ENCODE results near the gene PTH2. TPM values are rescaled to one million over a fixed set of nuclear protein-coding genes. Genes with fewer than 3 reads are reported as not detected.
A peak's percentile ranks its signal among the peaks of the same experiment; 100 is the strongest.

PTH2 gene
- total and polyA plus RNA-seq, 7 donors: not detected

GRCh38 chr19:49440439-49441209 is 17.4 kb upstream of the PTH2 start:
- Histone ChIP-seq H3K27ac (no peak overlapping the region), H3K4me3 (peak overlapping the region in 3 of 4 donors; percentile 18 to 32 (median 18)), H3K36me3 (no peaks in the 10 kb centered on the region), H3K4me1 (peaks cover 0 to 24% (median 17%) of the 10 kb centered on the region in 4 donors), H3K27me3 (peaks cover 28 to 76% (median 71%) of the 10 kb centered on the region in 3 donors), H3K9me3 (no peaks in the 10 kb centered on the region)
- no peak for DNase-seq
- TF ChIP-seq POLR2A (IDR thresholded peaks at IDR 0.05): no peak
- no peak for TF ChIP-seq CTCF (IDR thresholded peaks at IDR 0.05)
- TF ChIP-seq POLR2AphosphoS5 (IDR thresholded peaks at IDR 0.05): no peak
- TF ChIP-seq EP300 (IDR thresholded peaks at IDR 0.05): no peak
- intact Hi-C loops (cut with DNase I): loop anchor here (5.0 kb wide), 1 partner anchor 173 kb away; no protein-coding TSS in a partner anchor
- 20 to 36% methylated on average over 19 of the region's 19 CpGs for whole genome bisulfite sequencing, 2 donors

- Histone ChIP-seq H3K4me3 (no peak overlapping the region), H3K27me3 (peaks cover 28 to 84% (median 78%) of the 10 kb centered on the region in 3 donors), H3K27ac (no peak overlapping the region), H3K36me3 (no peaks in the 10 kb centered on the region), H3K9me3 (no peaks in the 10 kb centered on the region), H3K4me1 (peaks cover 0 to 24% (median 17%) of the 10 kb centered on the region in 4 donors)
- 35 to 52% methylated on average over 6 of the region's 6 CpGs for WGBS, 2 donors
- no peak for TF ChIP-seq EP300 (IDR thresholded peaks at IDR 0.05)
- no peak for TF ChIP-seq POLR2AphosphoS5 (IDR thresholded peaks at IDR 0.05)
- TF ChIP-seq CTCF (IDR thresholded peaks at IDR 0.05): no peak
- TF ChIP-seq POLR2A (IDR thresholded peaks at IDR 0.05): no peak
- no peak for DNase-seq
- intact Hi-C loops (cut with DNase I): loop anchor here (5.0 kb wide), 1 partner anchor 173 kb away; no protein-coding TSS in a partner anchor
These were observed 16.6 kb upstream of the PTH2 start for GRCh38 chr19:49439836-49440235.

GRCh38 chr19:49438261-49438660 is 15.0 kb upstream of the PTH2 start:
- intact Hi-C loops (cut with DNase I): no loop called here
- Histone ChIP-seq H3K4me3 (no peak overlapping the region), H3K9me3 (no peaks in the 10 kb centered on the region), H3K4me1 (peaks cover 0 to 23% (median 16%) of the 10 kb centered on the region in 4 donors), H3K36me3 (no peaks in the 10 kb centered on the region), H3K27me3 (peaks cover 42 to 100% (median 94%) of the 10 kb centered on the region in 3 donors), H3K27ac (no peak overlapping the region)
- TF ChIP-seq POLR2A (IDR thresholded peaks at IDR 0.05): no peak
- no peak for TF ChIP-seq EP300 (IDR thresholded peaks at IDR 0.05)
- TF ChIP-seq POLR2AphosphoS5 (IDR thresholded peaks at IDR 0.05): no peak
- TF ChIP-seq CTCF (IDR thresholded peaks at IDR 0.05): no peak
- WGBS, 2 donors: 11 to 14% methylated on average over 6 of the region's 6 CpGs
- no peak for DNase-seq

GRCh38 chr19:49437231-49437630 is 14.0 kb upstream of the PTH2 start:
- DNase-seq: no peak
- intact Hi-C loops (cut with DNase I): no loop called here
- Histone ChIP-seq H3K4me3 (no peak overlapping the region), H3K9me3 (no peaks in the 10 kb centered on the region), H3K27ac (no peak overlapping the region), H3K4me1 (peaks cover 0 to 13% (median 7%) of the 10 kb centered on the region in 4 donors), H3K27me3 (peaks cover 49 to 100% (median 97%) of the 10 kb centered on the region in 3 donors), H3K36me3 (no peaks in the 10 kb centered on the region)
- 15 to 17% methylated on average over 8 of the region's 8 CpGs for WGBS, 2 donors
- no peak for TF ChIP-seq POLR2A (IDR thresholded peaks at IDR 0.05)
- TF ChIP-seq POLR2AphosphoS5 (IDR thresholded peaks at IDR 0.05): no peak
- TF ChIP-seq CTCF (IDR thresholded peaks at IDR 0.05): no peak
- no peak for TF ChIP-seq EP300 (IDR thresholded peaks at IDR 0.05)

All from sigmoid colon (tissue), 7 donors.